Immature natural killer cell (primary cell): ENCODE data around the gene DUSP16. TPM values are rescaled to one million over a fixed set of nuclear protein-coding genes. Genes with fewer than 3 reads are reported as not detected.
"Not testable (repeated sequence)": the region's sequence is repeated elsewhere in the genome, so short reads cannot be mapped to it uniquely, and the experiment has no call there.

Experiments used
- DNase-seq, 3 donors: peaks; one replicate each; pipeline ENCODE4 v3.0.0; 2022; ENCODE audit warnings: mixed read lengths in 1 of 3
- H3K27ac Mint-ChIP-seq, 6 donors: one replicate each; pipeline ENCODE4 v1.8.0; 2020; ENCODE audit warnings: mixed read lengths in 6 of 6, mild to moderate bottlenecking in 5 of 6, inconsistent platforms in 4 of 6, moderate library complexity in 3 of 6
- H3K27me3 Mint-ChIP-seq, 3 donors: one replicate each; pipeline ENCODE4 v1.8.0; 2020 to 2021; ENCODE audit warnings: low read depth in 3 of 3, mild to moderate bottlenecking in 3 of 3, mixed read lengths in 3 of 3, moderate library complexity in 3 of 3, inconsistent platforms in 1 of 3
- H3K36me3 Mint-ChIP-seq, 3 donors: one replicate each; pipeline ENCODE4 v1.8.0; 2020; ENCODE audit warnings: mixed read lengths in 3 of 3, inconsistent platforms in 2 of 3, mild to moderate bottlenecking in 2 of 3
- H3K4me1 Mint-ChIP-seq, 2 donors: one replicate each; pipeline ENCODE4 v1.8.0; 2020; ENCODE audit warnings: inconsistent platforms in 2 of 2, mild to moderate bottlenecking in 2 of 2, mixed read lengths in 2 of 2, moderate library complexity in 1 of 2
- H3K4me3 Mint-ChIP-seq, 5 donors: one replicate each; pipeline ENCODE4 v1.8.0; 2020; ENCODE audit warnings: mild to moderate bottlenecking in 5 of 5, mixed read lengths in 5 of 5, inconsistent platforms in 3 of 5, moderate library complexity in 3 of 5
- H3K9me3 Mint-ChIP-seq, 6 donors: one replicate each; pipeline ENCODE4 v1.8.0; 2020; ENCODE audit warnings: mild to moderate bottlenecking in 6 of 6, mixed read lengths in 6 of 6, inconsistent platforms in 4 of 6, moderate library complexity in 3 of 6
- polyA plus RNA-seq, 3 donors: library from polyadenylated mRNA; unstranded; fragments of 300-500 nt; fragmentation: Illumina TruSeq; gene quantifications; one replicate each; pipeline ENCODE4 v1.2.3, GENCODE V29; 2021

The DUSP16 gene
- polyA plus RNA-seq, 3 donors from 2014 or later = 0.57 to 0.78 TPM; not detected in 1

DNA sequence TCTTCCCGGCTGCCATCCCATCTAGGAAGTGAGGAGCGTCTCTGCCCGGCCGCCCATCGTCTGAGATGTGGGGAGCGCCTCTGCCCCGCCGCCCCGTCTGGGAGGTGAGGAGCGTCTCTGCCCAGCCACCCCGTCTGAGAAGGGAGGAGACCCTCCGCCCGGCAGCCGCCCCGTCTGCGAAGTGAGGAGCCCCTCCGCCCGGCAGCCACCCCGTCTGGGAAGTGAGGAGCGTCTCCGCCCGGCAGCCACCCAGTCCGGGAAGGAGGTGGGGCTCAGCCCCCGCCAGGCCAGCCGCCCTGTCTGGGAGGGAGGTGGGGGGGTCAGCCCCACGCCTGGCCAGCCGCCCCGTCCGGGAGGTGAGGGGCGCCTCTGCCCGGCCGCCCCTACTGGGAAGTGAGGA, 3.3 kb upstream of the DUSP16 start:
- H3K27me3 Mint-ChIP-seq, H3K9me3 Mint-ChIP-seq, DNase-seq, H3K36me3 Mint-ChIP-seq, H3K27ac Mint-ChIP-seq, H3K4me3 Mint-ChIP-seq: not testable (repeated sequence)
- H3K4me1 Mint-ChIP-seq = peaks cover 6 to 14% of the 10 kb centered on the region in 2 donors

DNA sequence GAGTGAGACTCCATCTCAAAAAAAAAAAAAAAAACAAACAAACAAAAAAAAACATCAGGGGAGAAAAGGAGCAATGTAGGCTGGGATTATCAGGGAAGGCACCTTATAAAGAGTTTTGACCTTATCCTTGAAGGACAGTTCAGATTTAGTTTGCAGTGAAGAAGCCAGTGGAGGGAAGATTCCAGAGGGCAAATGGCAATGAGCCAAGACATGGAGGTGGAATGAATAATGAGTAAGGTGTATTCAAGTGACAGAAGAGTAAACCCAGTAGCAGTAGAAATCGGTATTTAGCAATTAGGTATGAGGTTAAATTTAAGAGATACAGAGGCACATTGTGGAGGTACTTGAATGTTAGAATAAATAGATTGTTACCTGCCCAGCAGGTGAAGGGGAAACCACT, 2.2 kb upstream of the DUSP16 start:
- no peak overlapping the region for H3K4me3 Mint-ChIP-seq
- no peak overlapping the region for H3K27ac Mint-ChIP-seq
- no peaks in the 10 kb centered on the region for H3K36me3 Mint-ChIP-seq
- H3K9me3 Mint-ChIP-seq = no peaks in the 10 kb centered on the region
- peaks cover 2 to 5% (median 5%) of the 10 kb centered on the region in 3 donors for H3K27me3 Mint-ChIP-seq
- DNase-seq = no peak
- H3K4me1 Mint-ChIP-seq = peaks cover 10 to 22% of the 10 kb centered on the region in 2 donors

DNA sequence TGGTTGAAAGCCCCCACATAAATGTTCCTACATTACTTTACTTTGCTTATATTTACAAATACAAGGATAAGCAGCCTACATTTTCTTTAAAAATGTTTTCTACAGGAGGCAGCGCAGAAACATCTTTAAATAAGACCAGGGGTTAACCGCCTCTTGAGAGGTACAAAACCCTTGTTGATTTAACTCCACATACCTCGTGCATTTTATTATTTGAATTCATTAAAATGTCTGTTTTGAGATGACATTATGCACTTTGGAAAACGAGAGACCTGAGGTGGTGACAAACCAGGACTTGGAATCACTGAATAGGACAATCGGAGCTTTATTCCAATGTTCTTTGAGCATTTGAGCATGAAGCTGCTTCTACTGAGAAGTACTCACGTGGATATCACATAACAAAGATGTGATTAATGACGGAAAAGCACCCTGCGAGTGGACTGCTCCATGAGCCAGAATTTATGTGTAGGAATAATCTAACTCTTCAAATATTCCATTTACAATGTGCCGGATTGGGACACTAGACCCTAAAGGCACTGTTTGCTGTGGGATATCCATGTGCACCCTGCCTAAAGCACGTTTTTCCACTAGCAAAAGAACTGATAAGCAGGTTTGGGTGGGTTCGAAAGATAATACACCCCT, 746 bp upstream of the DUSP16 start:
- H3K27ac Mint-ChIP-seq = peak overlapping the region; percentile 88 to 95 (median 93)
- H3K9me3 Mint-ChIP-seq = no peaks in the 10 kb centered on the region
- DNase-seq = no peak
- peaks cover 10 to 22% of the 10 kb centered on the region in 2 donors for H3K4me1 Mint-ChIP-seq
- peaks cover 2 to 7% (median 7%) of the 10 kb centered on the region in 3 donors for H3K27me3 Mint-ChIP-seq
- no peaks in the 10 kb centered on the region for H3K36me3 Mint-ChIP-seq
- H3K4me3 Mint-ChIP-seq = peak overlapping the region; percentile 88 to 92 (median 91)

DNA sequence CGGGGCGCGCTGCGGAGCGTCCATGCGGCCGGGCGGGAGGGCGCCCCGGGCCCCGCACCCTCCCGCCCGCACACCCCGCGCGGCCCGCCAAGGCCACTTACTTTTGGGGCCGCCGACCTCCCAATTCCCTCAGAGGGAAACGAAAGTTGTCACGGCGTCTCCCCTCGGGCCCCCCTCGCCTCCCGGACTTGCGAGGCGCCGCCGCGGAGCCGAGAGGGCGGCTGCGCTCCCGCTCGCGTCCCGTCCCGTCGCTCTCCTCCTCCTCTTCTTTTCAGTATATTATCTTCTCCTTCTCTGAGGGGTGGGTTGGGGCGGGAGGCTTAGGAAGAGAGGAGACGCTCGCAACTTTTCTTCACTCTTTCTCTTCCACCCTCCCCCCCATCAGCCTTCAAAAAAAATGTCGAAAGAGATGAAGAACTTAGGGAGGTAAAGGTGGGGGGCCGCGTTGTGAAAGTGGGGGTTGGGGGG, 613 bp downstream of the DUSP16 start:
- no peaks in the 10 kb centered on the region for H3K36me3 Mint-ChIP-seq
- H3K27ac Mint-ChIP-seq = peak overlapping the region; percentile 81 to 99 (median 92)
- peak; percentile 44 to 57 (median 53) for DNase-seq

DNA sequence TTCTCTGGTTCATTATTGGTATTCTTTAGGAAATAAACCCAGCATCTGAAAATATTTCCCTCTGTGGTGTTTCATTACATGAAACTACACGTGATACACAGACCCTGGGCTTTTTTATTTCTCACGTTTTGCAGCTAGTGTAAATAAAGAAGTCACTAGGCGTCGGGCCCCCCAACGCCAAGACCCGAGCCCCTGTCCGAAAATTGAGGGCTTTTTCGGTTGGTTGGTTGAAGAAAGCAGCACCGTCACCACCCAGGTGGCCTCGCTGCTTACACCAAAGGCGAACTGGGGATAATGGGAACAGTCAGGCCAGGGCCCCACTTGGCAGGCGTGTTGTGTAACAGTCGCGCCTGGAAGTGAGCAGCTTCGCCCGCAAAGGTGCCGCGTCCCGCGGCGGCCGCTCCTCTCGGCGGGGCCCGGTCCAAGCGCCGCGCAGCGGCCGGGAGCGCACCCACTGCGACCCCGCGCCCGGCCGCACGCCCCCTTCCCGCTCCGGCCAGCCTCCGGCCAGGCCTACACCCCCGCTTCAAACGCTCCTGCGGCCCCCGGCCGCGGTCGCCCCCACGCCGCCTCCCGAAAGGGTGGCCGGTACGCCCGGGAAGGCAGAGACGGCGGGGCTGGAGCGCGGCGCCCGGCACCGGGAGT, 1.2 kb downstream of the DUSP16 start:
- no peaks in the 10 kb centered on the region for H3K36me3 Mint-ChIP-seq
- H3K9me3 Mint-ChIP-seq = no peaks in the 10 kb centered on the region
- peak; percentile 42 to 51 (median 50) for DNase-seq
- peaks cover 2 to 9% (median 9%) of the 10 kb centered on the region in 3 donors for H3K27me3 Mint-ChIP-seq
- peak overlapping the region; percentile 75 to 93 (median 84) for H3K27ac Mint-ChIP-seq
- peak overlapping the region; percentile 72 to 92 (median 89) for H3K4me3 Mint-ChIP-seq
- H3K4me1 Mint-ChIP-seq = peaks cover 10 to 22% of the 10 kb centered on the region in 2 donors

More for the DNA sequence above, 613 bp downstream of the DUSP16 start:
- peaks cover 2 to 9% (median 9%) of the 10 kb centered on the region in 3 donors for H3K27me3 Mint-ChIP-seq
- H3K9me3 Mint-ChIP-seq = no peaks in the 10 kb centered on the region
- H3K4me1 Mint-ChIP-seq = peaks cover 10 to 22% of the 10 kb centered on the region in 2 donors
- peak overlapping the region; percentile 82 to 94 (median 90) for H3K4me3 Mint-ChIP-seq

DNA sequence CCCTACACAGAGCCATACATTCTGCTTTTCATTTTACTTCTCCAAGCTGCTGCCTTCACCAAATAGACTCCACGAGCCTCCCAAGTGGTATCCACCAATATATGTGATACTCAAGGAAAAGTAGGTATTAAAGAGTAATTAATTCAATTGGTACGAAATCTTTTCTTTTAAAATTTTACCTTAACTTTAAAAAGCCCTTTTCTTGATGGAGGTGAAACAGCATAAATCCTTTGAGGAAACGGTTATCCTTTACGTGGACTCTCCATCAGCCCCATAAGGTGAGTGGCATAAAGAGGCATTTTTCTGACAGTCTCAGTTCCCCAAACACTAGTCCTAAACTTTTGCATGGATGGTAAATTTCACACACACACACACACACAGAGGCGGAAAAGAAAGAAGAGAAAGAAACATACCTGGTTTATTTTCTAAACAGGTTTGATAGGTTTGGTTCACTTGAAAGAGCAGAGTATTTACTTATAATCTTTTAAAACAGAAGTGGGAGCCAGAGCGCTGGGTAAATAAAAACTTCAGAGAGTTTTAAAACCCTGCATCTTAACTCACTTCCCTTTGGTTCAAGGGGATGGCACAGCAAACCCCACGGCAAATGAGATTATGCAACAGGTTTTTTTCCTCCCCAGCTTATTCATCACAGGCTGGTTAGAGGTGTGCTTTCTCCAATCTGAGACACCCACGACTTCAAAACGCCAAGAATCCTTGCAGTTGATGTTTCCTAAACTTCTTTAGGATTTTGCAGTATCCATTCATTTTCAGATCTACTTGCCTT, 1.9 kb downstream of the DUSP16 start:
- Mint-ChIP-seq H3K9me3 (no peaks in the 10 kb centered on the region), H3K4me3 (peak overlapping the region; percentile 72 to 89 (median 87)), H3K4me1 (peaks cover 10 to 22% of the 10 kb centered on the region in 2 donors), H3K27me3 (peaks cover 2 to 9% (median 9%) of the 10 kb centered on the region in 3 donors), H3K27ac (peak overlapping the region; percentile 75 to 93 (median 84)), H3K36me3 (no peaks in the 10 kb centered on the region)
- peak; percentile 49 to 64 (median 59) for DNase-seq

DNA sequence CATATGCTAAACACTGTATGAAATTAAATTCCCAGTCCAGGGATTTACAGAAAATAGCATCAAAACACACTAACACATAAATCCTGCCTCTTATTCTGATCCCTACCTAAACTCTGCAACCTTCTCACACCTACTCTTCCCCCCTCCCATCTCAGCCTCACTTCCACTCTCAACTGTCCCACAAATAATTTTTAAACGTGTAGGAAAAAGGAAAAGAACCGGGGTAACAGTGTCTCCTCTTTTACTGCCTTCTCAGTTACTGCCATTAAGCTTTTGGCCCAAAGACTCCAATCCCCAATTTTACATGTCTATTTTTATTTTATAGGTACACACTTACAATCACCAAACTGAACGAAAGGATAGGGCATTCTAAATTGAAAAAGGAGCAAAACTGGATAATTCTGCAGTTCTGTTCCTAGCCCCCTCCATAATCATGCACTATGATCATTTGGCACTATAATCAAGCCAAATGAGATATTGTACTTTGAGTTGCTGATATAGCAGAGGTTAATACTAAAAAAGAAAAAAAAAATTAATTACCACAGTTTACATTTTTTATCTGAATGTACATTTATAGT, 2.9 kb downstream of the DUSP16 start:
- H3K9me3 Mint-ChIP-seq = no peaks in the 10 kb centered on the region
- no peak overlapping the region for H3K4me3 Mint-ChIP-seq
- no peak for DNase-seq
- peak overlapping the region in 2 of 6 donors; percentile 1 to 32 for H3K27ac Mint-ChIP-seq
- H3K36me3 Mint-ChIP-seq = no peaks in the 10 kb centered on the region
- peaks cover 10 to 22% of the 10 kb centered on the region in 2 donors for H3K4me1 Mint-ChIP-seq
- peaks cover 2 to 9% (median 9%) of the 10 kb centered on the region in 3 donors for H3K27me3 Mint-ChIP-seq

DNA sequence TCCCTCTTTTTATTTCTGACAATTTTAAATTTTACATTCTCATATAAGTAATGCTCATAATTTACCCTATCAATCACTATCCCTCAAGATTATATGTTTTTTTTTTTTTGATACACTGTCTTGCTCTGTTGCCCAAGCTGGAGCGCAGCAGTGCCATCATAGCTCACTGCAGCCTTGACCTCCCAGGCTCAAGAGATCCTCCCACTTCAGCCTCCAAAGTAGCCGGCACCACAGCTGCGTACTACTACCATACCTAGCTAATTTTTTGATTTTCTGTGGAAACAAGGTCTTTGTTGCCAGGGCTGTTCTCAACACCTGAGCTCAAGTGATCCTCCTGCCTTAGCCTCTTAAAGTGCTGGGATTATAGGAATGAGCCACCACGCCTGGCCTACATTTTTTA, 4.4 kb downstream of the DUSP16 start:
- no peak for DNase-seq
- Mint-ChIP-seq H3K9me3 (no peaks in the 10 kb centered on the region), H3K4me1 (peaks cover 9 to 18% of the 10 kb centered on the region in 2 donors), H3K27me3 (peaks cover 2 to 9% (median 9%) of the 10 kb centered on the region in 3 donors), H3K4me3 (no peak overlapping the region), H3K27ac (no peak overlapping the region), H3K36me3 (no peaks in the 10 kb centered on the region)

DNA sequence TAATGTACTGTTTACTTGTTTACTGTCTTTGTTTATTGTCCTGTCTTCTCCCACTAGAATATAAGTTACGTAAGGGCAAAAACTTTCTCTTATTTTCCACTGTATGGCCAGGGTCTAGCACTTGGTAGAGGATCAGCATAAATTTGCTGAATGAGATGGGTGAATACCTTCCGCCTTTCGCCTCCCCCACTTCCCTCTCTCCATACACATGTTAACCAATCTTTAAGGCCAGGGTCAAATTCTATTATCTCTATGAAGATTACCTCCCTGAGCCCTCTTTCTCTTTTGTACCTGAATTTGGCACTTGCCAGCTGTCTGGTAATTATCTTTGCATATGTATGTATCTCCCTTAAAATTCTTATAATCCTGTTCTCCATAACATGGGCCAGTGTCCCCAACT, 4.9 kb downstream of the DUSP16 start:
- Mint-ChIP-seq H3K4me1 (peaks cover 9 to 13% of the 10 kb centered on the region in 2 donors), H3K27ac (no peak overlapping the region)

DNA sequence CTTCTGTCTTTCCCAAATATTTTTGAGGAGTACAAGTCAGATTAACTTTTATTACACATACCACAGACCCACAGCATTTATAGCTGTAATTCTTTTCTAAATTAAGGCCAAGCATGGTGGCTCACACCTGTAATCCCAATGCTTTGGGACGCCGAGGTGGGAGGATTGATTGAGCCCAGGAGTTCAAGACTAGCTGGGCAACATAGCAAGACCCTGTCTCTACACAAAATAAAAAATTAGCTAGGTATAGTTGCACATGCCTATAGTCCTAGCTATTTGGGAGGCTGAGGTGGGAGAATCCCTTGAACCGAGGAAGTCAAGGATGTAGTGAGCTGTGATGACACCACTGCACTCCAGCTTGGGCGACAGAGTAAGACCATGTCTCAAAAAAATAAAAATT, 7.0 kb downstream of the DUSP16 start:
- Mint-ChIP-seq H3K27me3 (peaks cover 0 to 6% (median 5%) of the 10 kb centered on the region in 3 donors), H3K4me1 (peaks cover 2 to 5% of the 10 kb centered on the region in 2 donors), H3K4me3 (no peak overlapping the region), H3K36me3 (no peaks in the 10 kb centered on the region), H3K9me3 (no peaks in the 10 kb centered on the region), H3K27ac (no peak overlapping the region)
- DNase-seq = no peak

More for the DNA sequence above, 4.9 kb downstream of the DUSP16 start:
- Mint-ChIP-seq H3K4me3 (no peak overlapping the region), H3K27me3 (peaks cover 2 to 9% (median 6%) of the 10 kb centered on the region in 3 donors), H3K9me3 (no peaks in the 10 kb centered on the region), H3K36me3 (no peaks in the 10 kb centered on the region)
- DNase-seq = no peak

DNA sequence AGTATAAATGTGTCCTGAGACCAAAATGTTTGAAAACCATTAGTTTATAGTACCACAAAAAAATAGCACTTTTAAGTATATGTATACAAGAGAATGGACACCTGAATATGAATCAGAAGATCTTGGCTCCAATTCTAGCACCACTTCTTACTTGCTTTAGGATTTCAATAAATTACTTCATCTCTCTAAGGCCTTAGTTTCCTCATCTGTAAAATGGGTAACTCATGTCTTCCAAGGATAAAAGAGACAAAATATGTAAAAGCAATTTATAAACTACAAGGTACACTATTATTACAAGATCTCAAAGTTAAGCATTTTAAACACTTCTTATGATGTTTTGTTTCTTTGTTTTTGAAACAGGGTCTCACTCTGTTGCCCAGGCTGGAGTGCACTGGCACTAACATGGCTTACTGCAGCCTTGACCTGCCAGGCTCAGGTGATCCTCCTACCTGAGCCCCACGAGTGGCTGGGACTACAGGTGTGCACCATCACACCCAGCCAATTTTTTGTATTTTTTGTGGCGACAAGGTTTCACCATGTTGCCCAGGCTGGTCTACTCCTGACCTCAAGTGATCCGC, 9.4 kb downstream of the DUSP16 start:
- Mint-ChIP-seq H3K9me3 (no peaks in the 10 kb centered on the region), H3K36me3 (no peaks in the 10 kb centered on the region), H3K4me3 (no peak overlapping the region), H3K27me3 (peaks cover 0 to 3% (median 2%) of the 10 kb centered on the region in 3 donors), H3K4me1 (no peaks in the 10 kb centered on the region), H3K27ac (no peak overlapping the region)
- DNase-seq = no peak

DNA sequence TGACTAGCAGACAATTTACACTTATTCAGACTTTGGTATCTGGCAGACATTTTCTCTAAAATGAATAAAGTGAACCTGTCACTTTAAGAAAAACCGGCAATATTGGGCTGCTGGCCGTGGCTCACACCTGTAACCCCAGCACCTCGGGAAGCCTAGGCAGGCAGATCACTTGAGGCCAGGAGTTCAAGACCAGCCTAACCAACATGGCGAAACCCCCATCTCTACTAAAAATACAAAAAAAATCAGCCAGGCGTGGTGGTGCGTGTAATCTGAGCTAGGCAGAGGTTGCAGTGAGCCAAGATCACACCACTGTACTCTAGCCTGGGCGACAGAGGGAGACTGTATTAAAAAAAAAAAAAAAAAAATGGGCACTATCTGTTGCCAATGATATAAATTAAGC, 11.5 kb downstream of the DUSP16 start:
- no peak overlapping the region for H3K4me3 Mint-ChIP-seq
- no peaks in the 10 kb centered on the region for H3K4me1 Mint-ChIP-seq
- H3K27ac Mint-ChIP-seq = no peak overlapping the region
- H3K36me3 Mint-ChIP-seq = no peaks in the 10 kb centered on the region
- no peaks in the 10 kb centered on the region for H3K27me3 Mint-ChIP-seq
- H3K9me3 Mint-ChIP-seq = no peaks in the 10 kb centered on the region
- no peak for DNase-seq

DNA sequence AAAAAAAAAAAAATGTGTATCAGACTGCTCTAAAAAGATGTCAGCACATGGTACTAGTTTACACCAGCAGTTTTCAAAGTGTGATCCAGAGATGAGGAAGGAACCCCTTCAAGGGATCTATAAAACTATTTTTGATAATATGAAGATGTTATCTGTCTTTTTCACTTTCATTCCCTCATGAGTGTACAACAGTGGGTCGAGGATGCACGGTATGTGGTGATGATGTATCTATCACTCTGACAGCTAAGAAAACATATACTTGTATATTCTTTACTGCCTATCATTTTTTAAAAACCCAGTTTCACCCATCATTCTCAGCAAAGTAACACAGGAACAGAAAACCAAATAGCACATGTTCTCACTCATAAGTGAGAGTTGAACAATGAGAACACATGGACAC, 12.4 kb downstream of the DUSP16 start:
- Mint-ChIP-seq H3K36me3 (no peaks in the 10 kb centered on the region), H3K27ac (no peak overlapping the region), H3K4me3 (no peak overlapping the region), H3K9me3 (no peaks in the 10 kb centered on the region), H3K27me3 (no peaks in the 10 kb centered on the region), H3K4me1 (no peaks in the 10 kb centered on the region)
- no peak for DNase-seq
